Bronchial epithelial cell (primary cell): ENCODE data around the gene ZSWIM1. TPM values are rescaled to one million over a fixed set of nuclear protein-coding genes. Genes with fewer than 3 reads are reported as not detected.

ENCODE experiments used
- DNase-seq: peaks from one replicate; pipeline ENCODE4 v3.0.0-alpha.2; 2010; ENCODE audit warnings: low read depth
- FAIRE-seq: peaks from 2 replicates; lab custom pipeline; 2011; peaks lifted over from hg19 to GRCh38; lab: Jason Lieb, UNC
- H3K27me3 ChIP-seq: 2 replicates; pipeline ENCODE4 v1.5.1; 2011; ENCODE audit warnings: low read length; ENCODE audit not compliant: control insufficient read depth, insufficient read depth
- H3K36me3 ChIP-seq: 2 replicates; pipeline ENCODE4 v1.5.1; 2011; ENCODE audit warnings: low read length; ENCODE audit not compliant: control insufficient read depth, insufficient read depth
- H3K4me3 ChIP-seq: 2 replicates; pipeline ENCODE4 v1.5.1; 2011; ENCODE audit warnings: mild to moderate bottlenecking, low read depth, low read length, control low read depth
- CTCF ChIP-seq: IDR thresholded peaks from 2 replicates; pipeline ENCODE4 v1.5.1; 2011; ENCODE audit warnings: mild to moderate bottlenecking, moderate library complexity, low read length, control low read depth, inconsistent platforms; ENCODE audit not compliant: insufficient read depth, severe bottlenecking
- total RNA-seq: library from RNA; depleted of rRNA; stranded (reverse); fragments of >200 nt; gene quantifications from 2 replicates; pipeline ENCODE4 v1.2.1, GENCODE V29; 2014

Gene ZSWIM1
- total RNA-seq, 1 donor from 2014 or later = 1.3 TPM

- DNase-seq = no peak
- no peak overlapping the region for H3K4me3 ChIP-seq
- TF ChIP-seq CTCF = no peak
- H3K27me3 ChIP-seq = no peaks in the 10 kb centered on the region
- no peak for FAIRE-seq
- H3K36me3 ChIP-seq = no peaks in the 10 kb centered on the region
These were observed 45.7 kb upstream of the ZSWIM1 start for GRCh38 chr20:45835329-45835765.

GRCh38 chr20:45835825-45836224 is 45.2 kb upstream of the ZSWIM1 start:
- no peak overlapping the region for H3K4me3 ChIP-seq
- no peaks in the 10 kb centered on the region for H3K27me3 ChIP-seq
- no peak for FAIRE-seq
- no peaks in the 10 kb centered on the region for H3K36me3 ChIP-seq
- no peak for TF ChIP-seq CTCF
- peak; percentile 33 for DNase-seq

GRCh38 chr20:45836841-45837240 is 44.2 kb upstream of the ZSWIM1 start:
- Histone ChIP-seq H3K4me3 (no peak overlapping the region), H3K27me3 (no peaks in the 10 kb centered on the region), H3K36me3 (peaks cover 5% of the 10 kb centered on the region)
- DNase-seq = no peak
- no peak for FAIRE-seq
- TF ChIP-seq CTCF = no peak

- Histone ChIP-seq H3K36me3 (peaks cover 14% of the 10 kb centered on the region), H3K27me3 (no peaks in the 10 kb centered on the region), H3K4me3 (no peak overlapping the region)
- no peak for TF ChIP-seq CTCF
- FAIRE-seq (no peak), DNase-seq (no peak)
These were observed 40.3 kb upstream of the ZSWIM1 start for GRCh38 chr20:45840700-45841198.

- H3K36me3 ChIP-seq = peaks cover 16% of the 10 kb centered on the region
- no peak for DNase-seq
- H3K4me3 ChIP-seq = no peak overlapping the region
- H3K27me3 ChIP-seq = no peaks in the 10 kb centered on the region
- no peak for FAIRE-seq
- no peak for TF ChIP-seq CTCF
These were observed 39.5 kb upstream of the ZSWIM1 start for GRCh38 chr20:45841407-45842129.
